Stomach smooth muscle (tissue), 2 donors: ENCODE results near the gene ZBTB20.
"Not testable (repeated sequence)": the region's sequence is repeated elsewhere in the genome, so short reads cannot be mapped to it uniquely, and the experiment has no call there.

Source experiments
- H3K27ac ChIP-seq: one replicate; pipeline ENCODE4 v1.7.0; 2013; ENCODE audit warnings: mild to moderate bottlenecking, low read length, inconsistent platforms
- H3K27me3 ChIP-seq, 2 donors: one replicate each; pipeline ENCODE4 v1.7.0; 2013; ENCODE audit warnings: low read length in 2 of 2; ENCODE audit not compliant: insufficient read depth in 2 of 2, control insufficient read depth in 1 of 2
- H3K36me3 ChIP-seq, 2 donors: one replicate each; pipeline ENCODE4 v1.7.0; 2013; ENCODE audit warnings: low read length in 2 of 2; ENCODE audit not compliant: control insufficient read depth in 2 of 2, insufficient read depth in 2 of 2
- H3K4me1 ChIP-seq: one replicate; pipeline ENCODE4 v1.7.0; 2013; ENCODE audit warnings: low read length; ENCODE audit not compliant: control insufficient read depth, insufficient read depth
- H3K4me3 ChIP-seq, 2 donors: one replicate each; pipeline ENCODE4 v1.7.0; 2013; ENCODE audit warnings: low read length in 2 of 2
- H3K9ac ChIP-seq, 2 donors: one replicate each; pipeline ENCODE4 v1.7.0; 2013; ENCODE audit warnings: low read length in 2 of 2, mild to moderate bottlenecking in 1 of 2
- H3K9me3 ChIP-seq, 2 donors: one replicate each; pipeline ENCODE4 v1.7.0; 2013; ENCODE audit warnings: low read length in 2 of 2; ENCODE audit not compliant: control insufficient read depth in 2 of 2
- donor health status: healthy.
- donor health status: Pancreatic carcinoma.

The ZBTB20 gene

DNA sequence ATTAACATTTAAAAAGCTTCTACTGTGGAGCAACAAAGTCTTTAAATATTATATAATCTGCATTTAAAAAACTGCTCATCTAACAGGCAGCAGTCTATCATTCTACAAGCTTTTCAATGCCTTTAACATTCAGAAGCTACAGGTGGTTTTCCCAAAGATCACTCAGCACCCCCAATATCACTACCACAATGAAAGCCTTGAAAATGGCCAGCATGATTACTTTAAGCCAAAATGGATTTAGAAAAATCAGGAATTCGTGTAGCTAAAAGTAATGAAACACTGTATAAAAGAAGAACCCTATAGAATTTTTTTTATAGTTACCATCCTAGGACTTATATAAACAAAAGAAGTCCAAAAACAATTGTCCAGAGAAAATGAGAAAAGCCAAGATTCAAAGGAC lies 452.8 kb downstream of the ZBTB20 start:
- H3K27me3 ChIP-seq, result no peaks in the 10 kb centered on the region
- H3K9ac ChIP-seq, result no peak overlapping the region
- H3K36me3 ChIP-seq, result no peaks in the 10 kb centered on the region
- no peaks in the 10 kb centered on the region for H3K9me3 ChIP-seq
- H3K4me1 ChIP-seq, result no peaks in the 10 kb centered on the region
- H3K4me3 ChIP-seq, result no peak overlapping the region
- H3K27ac ChIP-seq, result no peak overlapping the region

DNA sequence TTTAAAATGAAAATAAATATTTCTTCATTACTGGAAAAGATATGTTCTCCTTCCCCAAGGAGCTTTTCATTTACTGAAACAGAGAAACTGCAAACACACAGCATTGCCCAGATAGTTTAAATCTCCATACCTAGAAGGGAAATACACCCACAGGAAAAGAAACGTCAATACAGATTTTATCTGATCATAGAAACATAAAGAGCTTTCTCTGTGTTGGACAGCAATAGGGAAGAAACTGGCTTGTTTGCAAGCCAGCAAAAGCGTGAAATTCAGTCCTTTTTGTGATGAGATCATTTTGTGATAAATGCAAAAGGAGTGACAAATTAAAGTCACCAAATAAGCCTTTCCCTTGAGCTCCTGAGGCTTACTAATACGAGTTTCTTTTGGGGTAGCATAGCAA lies 455.2 kb downstream of the ZBTB20 start:
- H3K9ac ChIP-seq, result no peak overlapping the region
- no peaks in the 10 kb centered on the region for H3K27me3 ChIP-seq
- H3K4me3 ChIP-seq, result no peak overlapping the region
- H3K36me3 ChIP-seq, result no peaks in the 10 kb centered on the region
- no peak overlapping the region for H3K27ac ChIP-seq
- H3K9me3 ChIP-seq, result no peaks in the 10 kb centered on the region
- no peaks in the 10 kb centered on the region for H3K4me1 ChIP-seq

DNA sequence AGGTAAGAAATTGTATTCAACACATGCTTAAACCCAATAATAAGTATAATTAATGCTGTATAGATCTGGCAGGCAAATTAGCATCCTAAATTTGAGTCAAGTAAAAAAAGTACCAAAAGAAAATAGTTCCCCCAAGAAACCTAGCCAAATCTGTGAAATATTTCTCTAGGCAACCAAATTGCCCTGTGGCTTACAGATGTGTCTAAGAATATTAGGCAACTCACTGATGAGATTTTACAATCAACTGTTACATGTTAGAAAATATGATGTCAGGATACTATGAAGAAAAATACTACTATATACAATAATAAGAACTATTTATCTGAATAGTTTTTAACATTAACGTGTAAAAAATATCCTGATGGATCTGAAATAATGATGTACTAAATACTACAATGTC lies 456.2 kb downstream of the ZBTB20 start:
- Histone ChIP-seq H3K27ac (no peak overlapping the region), H3K36me3 (no peaks in the 10 kb centered on the region), H3K9me3 (no peaks in the 10 kb centered on the region), H3K9ac (no peak overlapping the region), H3K4me3 (no peak overlapping the region), H3K4me1 (no peaks in the 10 kb centered on the region), H3K27me3 (no peaks in the 10 kb centered on the region)

GRCh38 chr3:114687151-114687550 lies 459.9 kb downstream of the ZBTB20 start:
- Histone ChIP-seq H3K36me3 (no peaks in the 10 kb centered on the region), H3K27ac (no peak overlapping the region), H3K9me3 (no peaks in the 10 kb centered on the region), H3K4me3 (no peak overlapping the region), H3K27me3 (no peaks in the 10 kb centered on the region), H3K4me1 (no peaks in the 10 kb centered on the region), H3K9ac (no peak overlapping the region)

DNA sequence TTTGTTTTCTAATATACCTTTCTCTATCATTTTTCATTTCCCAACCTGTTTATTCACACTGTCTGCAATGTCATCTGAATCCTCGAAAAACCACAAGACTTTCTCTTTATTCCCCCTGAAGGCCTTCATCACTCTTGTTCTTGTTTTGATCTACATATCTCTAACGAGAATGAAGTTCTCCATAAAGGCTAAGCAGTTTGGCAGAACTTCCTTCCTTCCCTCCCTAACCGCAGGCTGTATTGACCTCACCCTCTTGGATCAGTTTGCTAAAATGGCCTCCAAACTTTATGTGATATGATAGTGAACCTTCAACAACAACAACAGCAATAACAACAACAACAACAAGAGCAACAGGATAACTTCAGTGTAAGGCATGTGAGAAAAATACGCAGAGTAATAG lies 460.5 kb downstream of the ZBTB20 start:
- H3K27me3 ChIP-seq, result no peaks in the 10 kb centered on the region
- no peak overlapping the region for H3K9ac ChIP-seq
- H3K36me3 ChIP-seq, result no peaks in the 10 kb centered on the region
- H3K9me3 ChIP-seq, result no peaks in the 10 kb centered on the region
- H3K4me1 ChIP-seq, result no peaks in the 10 kb centered on the region
- H3K27ac ChIP-seq, result no peak overlapping the region
- no peak overlapping the region for H3K4me3 ChIP-seq

DNA sequence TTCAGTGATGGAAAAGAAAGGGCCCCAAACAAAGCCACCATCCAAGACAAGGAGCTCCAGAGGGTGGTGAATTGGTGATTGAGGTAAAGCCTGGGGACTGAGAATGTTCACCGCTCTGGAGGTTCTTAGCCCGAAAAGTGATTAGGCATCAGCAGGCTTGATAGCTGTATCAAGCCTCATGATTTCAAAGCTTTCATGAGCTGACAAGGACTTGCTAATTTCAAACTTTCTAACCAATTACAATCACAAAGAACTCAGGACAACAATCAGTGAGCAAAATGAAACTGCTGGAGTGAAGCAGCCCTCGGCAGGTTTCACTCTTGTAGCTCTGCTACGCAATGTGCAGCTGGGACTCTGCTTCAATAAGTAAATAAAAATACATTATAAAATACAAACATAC lies 461.9 kb downstream of the ZBTB20 start:
- Histone ChIP-seq H3K4me3 (no peak overlapping the region), H3K9ac (no peak overlapping the region), H3K27ac (no peak overlapping the region)

GRCh38 chr3:114680299-114680698 lies 466.8 kb downstream of the ZBTB20 start:
- Histone ChIP-seq H3K27me3 (no peaks in the 10 kb centered on the region), H3K36me3 (no peaks in the 10 kb centered on the region), H3K9me3 (no peaks in the 10 kb centered on the region), H3K4me1 (no peaks in the 10 kb centered on the region), H3K4me3 (no peak overlapping the region), H3K9ac (no peak overlapping the region), H3K27ac (no peak overlapping the region)

More for the DNA sequence above, 461.9 kb downstream of the ZBTB20 start:
- Histone ChIP-seq H3K27me3 (no peaks in the 10 kb centered on the region), H3K9me3 (no peaks in the 10 kb centered on the region), H3K36me3 (no peaks in the 10 kb centered on the region), H3K4me1 (no peaks in the 10 kb centered on the region)

- H3K4me1 ChIP-seq, H3K4me3 ChIP-seq: not testable (repeated sequence)
These were observed 467.3 kb downstream of the ZBTB20 start for GRCh38 chr3:114679773-114680172.

DNA sequence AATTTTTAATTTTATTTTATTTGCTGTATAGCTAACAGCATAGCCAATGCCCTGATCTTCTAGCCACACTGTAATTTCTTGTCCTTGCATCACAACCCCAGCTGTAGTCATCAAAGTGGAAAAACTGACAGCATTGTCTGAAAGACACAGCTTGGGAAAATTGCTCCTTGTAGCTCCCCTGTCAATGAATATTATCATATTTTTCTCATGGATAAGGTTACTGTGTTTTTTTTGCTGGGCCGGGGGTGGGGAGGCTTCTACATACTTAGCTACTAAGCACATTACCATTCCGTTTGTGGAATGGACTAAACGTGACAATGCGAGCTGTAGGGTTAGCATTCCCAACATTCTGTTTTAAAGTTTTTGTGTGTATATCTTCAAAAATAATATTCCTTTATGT lies 472.0 kb downstream of the ZBTB20 start:
- no peaks in the 10 kb centered on the region for H3K36me3 ChIP-seq
- H3K4me1 ChIP-seq, result no peaks in the 10 kb centered on the region
- no peaks in the 10 kb centered on the region for H3K27me3 ChIP-seq
- no peak overlapping the region for H3K27ac ChIP-seq
- H3K4me3 ChIP-seq, result no peak overlapping the region
- no peak overlapping the region for H3K9ac ChIP-seq
- no peaks in the 10 kb centered on the region for H3K9me3 ChIP-seq

More at GRCh38 chr3:114679773-114680172, 467.3 kb downstream of the ZBTB20 start:
- not testable (repeated sequence) for H3K36me3 ChIP-seq, H3K9ac ChIP-seq, H3K27me3 ChIP-seq, H3K9me3 ChIP-seq, H3K27ac ChIP-seq

GRCh38 chr3:114674036-114674435 lies 473.1 kb downstream of the ZBTB20 start:
- H3K9me3 ChIP-seq, result no peaks in the 10 kb centered on the region
- no peaks in the 10 kb centered on the region for H3K27me3 ChIP-seq
- no peaks in the 10 kb centered on the region for H3K36me3 ChIP-seq
- no peaks in the 10 kb centered on the region for H3K4me1 ChIP-seq
- H3K27ac ChIP-seq, result no peak overlapping the region
- no peak overlapping the region for H3K4me3 ChIP-seq
- no peak overlapping the region for H3K9ac ChIP-seq

DNA sequence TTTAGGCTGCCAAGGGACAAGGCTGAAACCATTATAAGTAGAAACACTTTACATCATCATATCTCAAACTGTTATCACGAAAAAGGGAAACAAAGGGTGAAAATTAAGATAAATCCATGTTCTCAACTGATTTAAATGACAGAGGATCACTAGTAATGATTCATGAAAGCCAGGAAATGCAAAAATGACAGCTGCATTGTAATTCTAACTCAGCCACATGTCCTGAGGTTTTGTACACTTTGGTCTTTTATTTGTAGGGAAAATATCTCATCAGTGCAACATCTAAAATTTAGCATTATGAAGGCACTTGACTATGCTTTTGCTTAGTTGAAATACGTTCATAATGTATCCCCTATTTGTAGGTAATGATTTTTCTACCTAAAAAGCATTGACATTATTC lies 473.6 kb downstream of the ZBTB20 start:
- H3K27ac ChIP-seq, result no peak overlapping the region
- no peak overlapping the region for H3K4me3 ChIP-seq
- H3K9me3 ChIP-seq, result no peaks in the 10 kb centered on the region
- no peaks in the 10 kb centered on the region for H3K4me1 ChIP-seq
- H3K27me3 ChIP-seq, result no peaks in the 10 kb centered on the region
- no peak overlapping the region for H3K9ac ChIP-seq
- no peaks in the 10 kb centered on the region for H3K36me3 ChIP-seq
